Neural cell (in vitro differentiated cells): ENCODE results near the gene SERPINH1. TPM values are rescaled to one million over a fixed set of nuclear protein-coding genes. Genes with fewer than 3 reads are reported as not detected.

ENCODE experiments used
- H2AFZ ChIP-seq: fragments of 200-600, 300-800 bp; sonication (generic), shearing (Covaris generic); 2 replicates; pipeline ENCODE4 v1.6.0; 2014; ENCODE audit warnings: low read depth, mild to moderate bottlenecking, antibody characterized with exemption, low read length, moderate library complexity
- H3F3A ChIP-seq: fragments of 200-600 bp; shearing (Covaris generic); 2 replicates; pipeline ENCODE4 v1.6.1; 2016; ENCODE audit warnings: mild to moderate bottlenecking, moderate library complexity, mixed read lengths, antibody characterized with exemption, low read length; ENCODE audit not compliant: insufficient read depth, poor library complexity, severe bottlenecking
- H3K27ac ChIP-seq: fragments of 200-600, 300-800 bp; sonication (generic), shearing (Covaris generic); 2 replicates; pipeline ENCODE4 v1.5.1; 2014; ENCODE audit warnings: mild to moderate bottlenecking, low read length, moderate library complexity
- H3K27me3 ChIP-seq: fragments of 300-800, 200-600 bp; sonication (generic), shearing (Covaris generic); 2 replicates; pipeline ENCODE4 v1.6.0; 2014; ENCODE audit warnings: mild to moderate bottlenecking, low read depth, low read length, moderate library complexity; ENCODE audit not compliant: insufficient read depth
- H3K36me3 ChIP-seq: fragments of 300-800, 200-600 bp; sonication (generic), shearing (Covaris generic); 2 replicates; pipeline ENCODE4 v1.5.1; 2014; ENCODE audit warnings: mild to moderate bottlenecking, antibody characterized with exemption, low read length, moderate library complexity; ENCODE audit not compliant: insufficient read depth
- H3K4me2 ChIP-seq: fragments of 300-800, 200-600 bp; sonication (generic), shearing (Covaris generic); 2 replicates; pipeline ENCODE4 v1.6.0; 2014; ENCODE audit warnings: mild to moderate bottlenecking, low read length
- H3K4me3 ChIP-seq: fragments of 300-800, 200-600 bp; sonication (generic), shearing (Covaris generic); 2 replicates; pipeline ENCODE4 v1.5.1; 2014; ENCODE audit warnings: mild to moderate bottlenecking, low read length, moderate library complexity
- H3K79me2 ChIP-seq: fragments of 200-600 bp; shearing (Covaris generic); replicated peaks from 2 replicates; pipeline ENCODE4 v1.6.0; 2014; ENCODE audit warnings: mild to moderate bottlenecking, low read length, moderate library complexity; ENCODE audit not compliant: insufficient read depth
- H3K9ac ChIP-seq: fragments of 300-800, 200-600 bp; sonication (generic), shearing (Covaris generic); 2 replicates; pipeline ENCODE4 v1.6.1; 2016; ENCODE audit warnings: mild to moderate bottlenecking, low read length, mixed read lengths
- H3K9me2 ChIP-seq: fragments of 200-600 bp; shearing (Covaris generic); 2 replicates; pipeline ENCODE4 v1.6.1; 2016; ENCODE audit warnings: mild to moderate bottlenecking, low read length, mixed read lengths; ENCODE audit not compliant: insufficient read depth
- H3K9me3 ChIP-seq: fragments of 200-600, 300-800 bp; sonication (generic), shearing (Covaris generic); 2 replicates; pipeline ENCODE4 v1.6.1; 2016; ENCODE audit warnings: mild to moderate bottlenecking, mixed run types, low read length, moderate library complexity, mixed read lengths
- H4K20me1 ChIP-seq: fragments of 200-600 bp; shearing (Covaris generic); 2 replicates; pipeline ENCODE4 v1.6.1; 2016; ENCODE audit warnings: mild to moderate bottlenecking, mixed run types; ENCODE audit not compliant: insufficient read depth
- EP300 ChIP-seq: fragments of 450-650 bp; conservative IDR thresholded peaks from 2 replicates; pipeline ENCODE4 v1.6.1; 2014; ENCODE audit warnings: antibody characterized with exemption, mild to moderate bottlenecking, moderate library complexity; ENCODE audit not compliant: poor library complexity, severe bottlenecking
- EZH2 ChIP-seq: fragments of 200-600, 300-800 bp; shearing (Covaris generic), sonication (generic); IDR thresholded peaks from 2 replicates; pipeline ENCODE4 v1.6.1; 2014; ENCODE audit warnings: antibody characterized with exemption, low read length, borderline replicate concordance, mild to moderate bottlenecking; ENCODE audit not compliant: insufficient read depth, poor library complexity, severe bottlenecking
- MXI1 ChIP-seq: fragments of 450-650 bp; conservative IDR thresholded peaks from 2 replicates; pipeline ENCODE4 v1.6.1; 2014; ENCODE audit warnings: antibody characterized with exemption, mild to moderate bottlenecking; ENCODE audit not compliant: poor library complexity, severe bottlenecking
- POLR2AphosphoS5 ChIP-seq: IDR thresholded peaks from 2 replicates; pipeline ENCODE4 v1.6.1; 2012
- RAD21 ChIP-seq: fragments of 450-650 bp; conservative IDR thresholded peaks from 2 replicates; pipeline ENCODE4 v1.6.1; 2014; ENCODE audit warnings: antibody characterized with exemption, mild to moderate bottlenecking, moderate library complexity
- SMC3 ChIP-seq: fragments of 450-650 bp; conservative IDR thresholded peaks from 2 replicates; pipeline ENCODE4 v1.6.1; 2014; ENCODE audit warnings: antibody characterized with exemption, mild to moderate bottlenecking, moderate library complexity; ENCODE audit not compliant: poor library complexity
- TAF1 ChIP-seq: IDR thresholded peaks from 2 replicates; pipeline ENCODE4 v1.6.1; 2012; ENCODE audit warnings: low read depth
- polyA plus RNA-seq: library from polyadenylated mRNA; depleted of rRNA; stranded (reverse); fragments of >200 nt; gene quantifications from 2 replicates; pipeline ENCODE4 v1.2.3, GENCODE V29; 2014
- TF ChIP-seq, protein P1 (sequence below): IDR thresholded peaks from 2 replicates; pipeline ENCODE4 v1.6.1; 2012; ENCODE audit warnings: borderline replicate concordance
- TF ChIP-seq, protein P2 (sequence below): fragments of 450-650 bp; IDR thresholded peaks from 2 replicates; pipeline ENCODE4 v1.5.1; 2014; ENCODE audit warnings: antibody characterized with exemption, mild to moderate bottlenecking, moderate library complexity; ENCODE audit not compliant: poor library complexity, severe bottlenecking

SERPINH1 gene
- polyA plus RNA-seq, 1 donor from 2014 or later: 16.1 TPM

DNA sequence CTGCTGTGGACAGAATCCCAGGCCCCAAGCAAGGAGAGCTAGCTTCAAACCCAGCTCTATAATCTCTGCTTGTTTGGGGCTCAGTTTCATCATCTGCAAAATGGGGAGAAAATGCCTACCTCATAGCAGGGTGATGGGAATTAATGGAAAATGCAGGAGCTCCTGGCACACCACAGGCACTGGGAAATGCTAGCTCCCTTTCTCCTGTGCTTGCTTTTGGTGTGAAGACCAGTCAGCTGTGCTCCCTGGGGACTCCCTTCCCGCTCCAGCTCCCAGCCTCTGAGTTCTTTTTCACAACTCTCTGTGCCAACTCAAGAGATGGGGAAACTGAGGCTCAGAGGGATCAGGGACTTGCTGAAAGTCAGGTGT is 8.2 kb upstream of the SERPINH1 start:
- Histone ChIP-seq H2AFZ (no peak overlapping the region), H3K27ac (no peak overlapping the region), H3K9me3 (no peaks in the 10 kb centered on the region), H3K4me2 (no peak overlapping the region), H4K20me1 (no peaks in the 10 kb centered on the region), H3K9me2 (no peaks in the 10 kb centered on the region), H3F3A (no peaks in the 10 kb centered on the region), H3K27me3 (no peaks in the 10 kb centered on the region), H3K36me3 (no peaks in the 10 kb centered on the region), H3K79me2 (no peaks in the 10 kb centered on the region), H3K4me3 (no peak overlapping the region), H3K9ac (no peak overlapping the region)
- TF ChIP-seq POLR2AphosphoS5: no peak
- no peak for TF ChIP-seq MXI1
- TF ChIP-seq RAD21: no peak
- no peak for TF ChIP-seq EP300
- TF ChIP-seq, protein P1, sequence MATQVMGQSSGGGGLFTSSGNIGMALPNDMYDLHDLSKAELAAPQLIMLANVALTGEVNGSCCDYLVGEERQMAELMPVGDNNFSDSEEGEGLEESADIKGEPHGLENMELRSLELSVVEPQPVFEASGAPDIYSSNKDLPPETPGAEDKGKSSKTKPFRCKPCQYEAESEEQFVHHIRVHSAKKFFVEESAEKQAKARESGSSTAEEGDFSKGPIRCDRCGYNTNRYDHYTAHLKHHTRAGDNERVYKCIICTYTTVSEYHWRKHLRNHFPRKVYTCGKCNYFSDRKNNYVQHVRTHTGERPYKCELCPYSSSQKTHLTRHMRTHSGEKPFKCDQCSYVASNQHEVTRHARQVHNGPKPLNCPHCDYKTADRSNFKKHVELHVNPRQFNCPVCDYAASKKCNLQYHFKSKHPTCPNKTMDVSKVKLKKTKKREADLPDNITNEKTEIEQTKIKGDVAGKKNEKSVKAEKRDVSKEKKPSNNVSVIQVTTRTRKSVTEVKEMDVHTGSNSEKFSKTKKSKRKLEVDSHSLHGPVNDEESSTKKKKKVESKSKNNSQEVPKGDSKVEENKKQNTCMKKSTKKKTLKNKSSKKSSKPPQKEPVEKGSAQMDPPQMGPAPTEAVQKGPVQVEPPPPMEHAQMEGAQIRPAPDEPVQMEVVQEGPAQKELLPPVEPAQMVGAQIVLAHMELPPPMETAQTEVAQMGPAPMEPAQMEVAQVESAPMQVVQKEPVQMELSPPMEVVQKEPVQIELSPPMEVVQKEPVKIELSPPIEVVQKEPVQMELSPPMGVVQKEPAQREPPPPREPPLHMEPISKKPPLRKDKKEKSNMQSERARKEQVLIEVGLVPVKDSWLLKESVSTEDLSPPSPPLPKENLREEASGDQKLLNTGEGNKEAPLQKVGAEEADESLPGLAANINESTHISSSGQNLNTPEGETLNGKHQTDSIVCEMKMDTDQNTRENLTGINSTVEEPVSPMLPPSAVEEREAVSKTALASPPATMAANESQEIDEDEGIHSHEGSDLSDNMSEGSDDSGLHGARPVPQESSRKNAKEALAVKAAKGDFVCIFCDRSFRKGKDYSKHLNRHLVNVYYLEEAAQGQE: no peak
- TF ChIP-seq TAF1: no peak
- TF ChIP-seq, protein P2, sequence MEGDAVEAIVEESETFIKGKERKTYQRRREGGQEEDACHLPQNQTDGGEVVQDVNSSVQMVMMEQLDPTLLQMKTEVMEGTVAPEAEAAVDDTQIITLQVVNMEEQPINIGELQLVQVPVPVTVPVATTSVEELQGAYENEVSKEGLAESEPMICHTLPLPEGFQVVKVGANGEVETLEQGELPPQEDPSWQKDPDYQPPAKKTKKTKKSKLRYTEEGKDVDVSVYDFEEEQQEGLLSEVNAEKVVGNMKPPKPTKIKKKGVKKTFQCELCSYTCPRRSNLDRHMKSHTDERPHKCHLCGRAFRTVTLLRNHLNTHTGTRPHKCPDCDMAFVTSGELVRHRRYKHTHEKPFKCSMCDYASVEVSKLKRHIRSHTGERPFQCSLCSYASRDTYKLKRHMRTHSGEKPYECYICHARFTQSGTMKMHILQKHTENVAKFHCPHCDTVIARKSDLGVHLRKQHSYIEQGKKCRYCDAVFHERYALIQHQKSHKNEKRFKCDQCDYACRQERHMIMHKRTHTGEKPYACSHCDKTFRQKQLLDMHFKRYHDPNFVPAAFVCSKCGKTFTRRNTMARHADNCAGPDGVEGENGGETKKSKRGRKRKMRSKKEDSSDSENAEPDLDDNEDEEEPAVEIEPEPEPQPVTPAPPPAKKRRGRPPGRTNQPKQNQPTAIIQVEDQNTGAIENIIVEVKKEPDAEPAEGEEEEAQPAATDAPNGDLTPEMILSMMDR: no peak
- TF ChIP-seq SMC3: no peak
- no peak for TF ChIP-seq EZH2

DNA sequence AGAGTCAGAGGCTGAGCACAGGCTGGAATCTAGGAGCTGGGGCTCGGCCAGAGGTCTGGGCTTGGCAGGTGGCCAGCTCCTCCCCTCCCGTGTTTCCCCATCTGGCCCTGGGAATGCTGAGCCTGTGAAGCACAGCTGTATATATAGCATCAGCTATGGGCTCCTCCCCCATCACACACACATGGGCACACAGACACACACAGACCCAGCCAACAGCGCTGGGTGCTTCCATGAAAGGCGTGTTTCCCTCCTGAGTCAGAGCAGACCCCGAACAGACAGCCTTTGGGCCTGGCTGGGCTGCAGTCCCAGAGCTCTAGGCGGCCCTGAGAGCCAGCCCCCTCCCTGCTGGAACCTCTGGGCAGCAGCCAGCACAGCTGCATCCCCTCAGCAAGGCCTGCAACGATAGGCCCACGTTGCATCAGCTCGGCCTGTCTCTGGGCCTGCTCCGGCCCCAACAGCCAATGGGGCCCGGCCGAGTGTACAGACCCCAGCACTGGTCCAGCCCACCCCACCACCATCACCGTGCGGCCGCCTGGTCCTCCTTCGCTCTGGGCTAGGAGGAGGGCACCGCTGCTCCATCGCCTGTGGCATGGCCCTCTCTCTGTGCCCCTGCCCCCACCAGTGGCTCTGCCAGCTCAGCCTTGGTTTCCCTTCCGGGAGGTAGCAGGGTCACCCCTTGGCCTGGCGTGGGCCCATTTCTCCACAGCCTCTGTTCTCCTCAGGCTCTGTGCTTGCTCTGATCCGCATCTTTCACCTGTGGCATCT is 7.6 kb upstream of the SERPINH1 start:
- Histone ChIP-seq H3K9ac (no peak overlapping the region), H2AFZ (no peak overlapping the region), H3K9me3 (no peaks in the 10 kb centered on the region), H3K27me3 (no peaks in the 10 kb centered on the region), H3K79me2 (no peaks in the 10 kb centered on the region), H3K36me3 (no peaks in the 10 kb centered on the region), H3K9me2 (no peaks in the 10 kb centered on the region), H3K4me2 (no peak overlapping the region), H4K20me1 (no peaks in the 10 kb centered on the region), H3K4me3 (no peak overlapping the region), H3F3A (no peaks in the 10 kb centered on the region), H3K27ac (no peak overlapping the region)
- TF ChIP-seq EZH2: no peak
- no peak for TF ChIP-seq TAF1
- TF ChIP-seq RAD21: no peak
- no peak for TF ChIP-seq MXI1
- TF ChIP-seq SMC3: no peak
- TF ChIP-seq, protein P2: no peak
- no peak for TF ChIP-seq EP300
- TF ChIP-seq, protein P1: no peak
- no peak for TF ChIP-seq POLR2AphosphoS5
